GM23338 (cell line): Measurements from ENCODE around the gene ANKRD13B. TPM values are rescaled to one million over a fixed set of nuclear protein-coding genes. Genes with fewer than 3 reads are reported as not detected.

ENCODE experiments used
- ATAC-seq: fragments of 200-7000 bp; cut with Tn5 transposase; 3 replicates; pipeline ENCODE4 v1.9.1; 2020
- DNase-seq: peaks from one replicate; pipeline ENCODE4 v3.0.0-alpha.2; 2015; ENCODE audit warnings: low spot score
- H2AFZ ChIP-seq: fragments of 200-600 bp; sonication (generic); 2 replicates; pipeline ENCODE4 v1.8.0; 2016; ENCODE audit warnings: antibody characterized with exemption, mild to moderate bottlenecking, moderate library complexity
- H3F3A ChIP-seq: fragments of 200-600 bp; sonication (generic); replicated peaks from 2 replicates; pipeline ENCODE4 v1.8.0; 2017; ENCODE audit warnings: antibody characterized with exemption, mixed run types, low read depth
- H3K27ac ChIP-seq: fragments of 200-600 bp; sonication (generic); 2 replicates; pipeline ENCODE4 v1.6.1; 2016; ENCODE audit warnings: low read depth
- H3K27me3 ChIP-seq: fragments of 200-600 bp; sonication (generic); 2 replicates; pipeline ENCODE4 v1.8.0; 2016; ENCODE audit warnings: mild to moderate bottlenecking, mixed run types, moderate library complexity; ENCODE audit not compliant: insufficient read depth
- H3K36me3 ChIP-seq: fragments of 200-600 bp; sonication (generic); 2 replicates; pipeline ENCODE4 v1.8.0; 2016; ENCODE audit warnings: mild to moderate bottlenecking; ENCODE audit not compliant: insufficient read depth
- H3K4me1 ChIP-seq: fragments of 200-600 bp; sonication (generic); 2 replicates; pipeline ENCODE4 v1.8.0; 2016; ENCODE audit warnings: mild to moderate bottlenecking, moderate library complexity; ENCODE audit not compliant: insufficient read depth
- H3K4me2 ChIP-seq: fragments of 200-600 bp; sonication (generic); 2 replicates; pipeline ENCODE4 v1.7.1; 2017; ENCODE audit warnings: mixed run types
- H3K4me3 ChIP-seq: fragments of 200-600 bp; sonication (generic); 2 replicates; pipeline ENCODE4 v1.6.1; 2016; ENCODE audit warnings: mixed run types
- H3K79me2 ChIP-seq: fragments of 200-600 bp; sonication (generic); replicated peaks from 2 replicates; pipeline ENCODE4 v1.8.0; 2017; ENCODE audit warnings: mild to moderate bottlenecking; ENCODE audit not compliant: insufficient read depth
- H3K9me2 ChIP-seq: fragments of 200-600 bp; sonication (generic); 2 replicates; pipeline ENCODE4 v1.8.0; 2017; ENCODE audit not compliant: insufficient read depth
- H4K20me1 ChIP-seq: fragments of 200-600 bp; sonication (generic); replicated peaks from 2 replicates; pipeline ENCODE4 v1.8.0; 2017; ENCODE audit warnings: mild to moderate bottlenecking; ENCODE audit not compliant: insufficient read depth
- H3K27ac Mint-ChIP-seq: 2 replicates; pipeline ENCODE4 v1.8.0; 2020; ENCODE audit warnings: inconsistent platforms, mild to moderate bottlenecking, moderate library complexity, mixed read lengths
- H3K27me3 Mint-ChIP-seq: 3 replicates; pipeline ENCODE4 v1.8.0; 2022; ENCODE audit warnings: low read depth, mild to moderate bottlenecking, moderate library complexity, mixed read lengths, inconsistent platforms; ENCODE audit not compliant: insufficient read depth, poor library complexity
- H3K36me3 Mint-ChIP-seq: 3 replicates; pipeline ENCODE4 v1.8.0; 2021; ENCODE audit warnings: low read depth, mild to moderate bottlenecking, inconsistent platforms, moderate library complexity, mixed read lengths
- H3K4me1 Mint-ChIP-seq: 3 replicates; pipeline ENCODE4 v1.8.0; 2020; ENCODE audit warnings: mild to moderate bottlenecking, inconsistent platforms, mixed read lengths
- H3K4me3 Mint-ChIP-seq: 3 replicates; pipeline ENCODE4 v1.8.0; 2021; ENCODE audit warnings: moderate library complexity, mild to moderate bottlenecking, inconsistent platforms, mixed read lengths
- H3K9me3 Mint-ChIP-seq: 3 replicates; pipeline ENCODE4 v1.8.0; 2020; ENCODE audit warnings: moderate library complexity, mild to moderate bottlenecking, inconsistent platforms, mixed read lengths
- CTCF ChIP-seq, 2 experiments: fragments of 200-600 bp in 1 of 2; sonication (generic) in 1 of 2; conservative IDR thresholded peaks; 2 replicates each; pipeline versions ENCODE4 v1.5.1 to v1.6.1; 2016 to 2017; ENCODE audit warnings: antibody characterized with exemption in 2 of 2, low read depth in 2 of 2, mild to moderate bottlenecking in 2 of 2, moderate library complexity in 1 of 2
- EZH2phosphoT487 ChIP-seq: fragments of 200-600 bp; sonication (generic); IDR thresholded peaks from one replicate; pipeline ENCODE4 v1.8.1; 2018; ENCODE audit warnings: antibody characterized with exemption; ENCODE audit not compliant: unreplicated experiment
- JUNB ChIP-seq: IDR thresholded peaks from one replicate; pipeline ENCODE4 v1.6.1; 2016; ENCODE audit warnings: antibody characterized with exemption; ENCODE audit not compliant: unreplicated experiment
- POLR2AphosphoS5 ChIP-seq: IDR thresholded peaks from 2 replicates; pipeline ENCODE4 v1.6.1; 2016; ENCODE audit warnings: antibody characterized with exemption, low read depth
- ZNF114 ChIP-seq: fragments of 250-450 bp; sonication (Bioruptor Pico); IDR thresholded peaks from 2 replicates; pipeline ENCODE4 v1.5.0; 2020; ENCODE audit warnings: mild to moderate bottlenecking, moderate library complexity
- ZNF331 ChIP-seq: fragments of 250-450 bp; sonication (Bioruptor Pico); IDR thresholded peaks from 2 replicates; pipeline ENCODE4 v1.5.0; 2020; ENCODE audit warnings: low read depth, mild to moderate bottlenecking, moderate library complexity
- polyA plus RNA-seq: library from polyadenylated mRNA; unstranded; fragments of >200 nt; fragmentation: Nextera tagmentation; extraction: Ambion mirVana; gene quantifications from 2 replicates; pipeline ENCODE4 v1.2.1, GENCODE V29; 2016
- total RNA-seq: library from RNA; depleted of rRNA; stranded (reverse); fragments of >200 nt; shearing (Covaris generic); gene quantifications from 2 replicates; pipeline ENCODE4 v1.2.3, GENCODE V29; 2014
- TF ChIP-seq, protein P1 (sequence below): fragments of 250-450 bp; sonication (Bioruptor Pico); IDR thresholded peaks from 2 replicates; pipeline ENCODE4 v1.5.0; 2020; ENCODE audit warnings: mild to moderate bottlenecking, moderate library complexity
- TF ChIP-seq, protein P2 (sequence below): IDR thresholded peaks from 2 replicates; pipeline ENCODE4 v1.6.1; 2016; ENCODE audit warnings: antibody characterized with exemption

The ANKRD13B gene
- total and polyA plus RNA-seq, 2 experiments from 2014 or later, result 8.2 to 57.4 TPM

DNA sequence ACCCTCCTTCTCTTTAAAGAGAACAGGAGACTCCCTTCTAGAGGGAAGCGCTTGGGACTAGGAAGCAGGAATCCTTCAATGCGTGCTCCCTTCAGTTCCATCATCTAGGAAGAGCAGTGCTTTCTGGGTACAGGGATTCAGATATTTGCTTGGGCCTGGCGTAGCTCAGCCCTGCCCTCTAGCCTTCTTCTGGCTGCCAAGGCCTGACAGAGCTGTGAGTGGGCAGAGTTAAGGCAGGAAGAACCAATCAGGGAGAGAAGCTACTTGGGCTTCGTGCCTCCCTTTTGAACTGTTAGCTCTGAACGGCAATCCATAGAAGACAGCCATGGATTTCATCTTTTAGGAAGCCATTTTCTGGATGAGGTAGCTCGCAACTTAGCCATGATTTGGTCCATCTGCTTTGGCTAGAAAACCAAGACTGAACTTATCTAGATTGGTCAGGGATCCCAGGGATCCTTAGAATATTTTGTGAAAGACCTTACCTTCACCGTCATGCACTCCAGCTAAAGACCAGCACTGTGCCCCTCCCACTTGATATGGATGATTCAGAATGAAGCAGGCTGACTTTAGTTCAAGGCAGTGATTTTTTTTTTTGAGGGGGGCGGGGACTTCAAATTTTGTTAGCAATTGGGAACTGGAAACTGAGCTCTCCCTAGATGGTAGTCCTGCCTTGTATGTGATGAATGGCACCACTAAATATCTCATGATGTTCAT is 32.3 kb downstream of the ANKRD13B start:
- H3K4me1 Mint-ChIP-seq, result peaks cover 29% of the 10 kb centered on the region
- Histone ChIP-seq H3K9me2 (0 out of 2 replicates have a peak, but pooled peaks cover 4% of the 10 kb centered on the region), H3K4me3 (no peak overlapping the region), H3K27me3 (peaks cover 34% of the 10 kb centered on the region), H3F3A (no peaks in the 10 kb centered on the region; the same call in 1 of the 2 replicates), H3K4me1 (peaks cover 14% of the 10 kb centered on the region), H3K79me2 (no peaks in the 10 kb centered on the region), H3K4me2 (no peak overlapping the region), H2AFZ (no peak overlapping the region), H3K36me3 (no peaks in the 10 kb centered on the region), H3K27ac (no peak overlapping the region), H4K20me1 (no peaks in the 10 kb centered on the region; the same call in 1 of the 2 replicates)
- no peak overlapping the region for H3K27ac Mint-ChIP-seq
- no peaks in the 10 kb centered on the region; the same call in 2 of the 3 replicates for H3K36me3 Mint-ChIP-seq
- H3K9me3 Mint-ChIP-seq, result no peaks in the 10 kb centered on the region; the same call in 2 of the 3 replicates
- no peak overlapping the region; the same call in 2 of the 3 replicates for H3K4me3 Mint-ChIP-seq
- peak; percentile 45; the same call in 1 of the 2 replicates for TF ChIP-seq POLR2AphosphoS5
- no peak for TF ChIP-seq ZNF331 (CRISPR knock-in tag)
- TF ChIP-seq CTCF (conservative IDR thresholded peaks at IDR 0.05; ENCODE audit: low read depth in 2 of 2), result peak in 1 of 2 experiments; percentile 52; a peak in 2 of 4 replicates
- ATAC-seq (peak; percentile 55), DNase-seq (peak; percentile 75)
- peaks cover 27% of the 10 kb centered on the region for H3K27me3 Mint-ChIP-seq

DNA sequence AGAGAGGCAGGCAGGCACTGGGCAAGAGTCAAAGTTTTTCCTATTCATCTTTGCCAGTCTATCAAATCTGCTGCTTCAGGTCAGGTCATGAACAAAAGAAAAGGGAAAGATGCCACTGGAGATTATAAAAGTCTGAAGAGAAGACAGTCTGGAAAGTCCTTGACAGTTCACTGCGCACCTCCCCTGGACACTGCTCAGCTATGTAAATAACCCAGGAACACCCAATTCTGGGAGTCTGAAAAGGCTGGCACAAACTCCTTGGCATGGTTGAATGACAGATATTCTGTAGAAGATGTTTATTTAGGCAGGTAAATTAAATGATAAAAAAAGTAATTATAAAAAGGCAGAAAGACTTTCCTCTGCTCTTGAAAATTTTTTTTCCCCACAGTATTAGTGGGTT is 35.0 kb downstream of the ANKRD13B start:
- Histone ChIP-seq H3K27me3 (peaks cover 13% of the 10 kb centered on the region), H3K79me2 (no peaks in the 10 kb centered on the region), H3K4me1 (peaks cover 7% of the 10 kb centered on the region), H2AFZ (no peak overlapping the region), H3K9me2 (0 out of 2 replicates have a peak, but pooled peaks cover 4% of the 10 kb centered on the region), H3K27ac (no peak overlapping the region), H3K4me2 (no peak overlapping the region), H3K36me3 (no peaks in the 10 kb centered on the region), H3K4me3 (no peak overlapping the region), H3F3A (no peaks in the 10 kb centered on the region; the same call in none of the 2 replicates), H4K20me1 (no peaks in the 10 kb centered on the region)
- peaks cover 18% of the 10 kb centered on the region for H3K4me1 Mint-ChIP-seq
- H3K9me3 Mint-ChIP-seq, result no peaks in the 10 kb centered on the region
- no peaks in the 10 kb centered on the region; the same call in 2 of the 3 replicates for H3K36me3 Mint-ChIP-seq
- H3K4me3 Mint-ChIP-seq, result no peak overlapping the region
- H3K27ac Mint-ChIP-seq, result no peak overlapping the region
- peaks cover 5% of the 10 kb centered on the region for H3K27me3 Mint-ChIP-seq
- DNase-seq, result no peak
- ATAC-seq, result no peak
- TF ChIP-seq, protein P1, sequence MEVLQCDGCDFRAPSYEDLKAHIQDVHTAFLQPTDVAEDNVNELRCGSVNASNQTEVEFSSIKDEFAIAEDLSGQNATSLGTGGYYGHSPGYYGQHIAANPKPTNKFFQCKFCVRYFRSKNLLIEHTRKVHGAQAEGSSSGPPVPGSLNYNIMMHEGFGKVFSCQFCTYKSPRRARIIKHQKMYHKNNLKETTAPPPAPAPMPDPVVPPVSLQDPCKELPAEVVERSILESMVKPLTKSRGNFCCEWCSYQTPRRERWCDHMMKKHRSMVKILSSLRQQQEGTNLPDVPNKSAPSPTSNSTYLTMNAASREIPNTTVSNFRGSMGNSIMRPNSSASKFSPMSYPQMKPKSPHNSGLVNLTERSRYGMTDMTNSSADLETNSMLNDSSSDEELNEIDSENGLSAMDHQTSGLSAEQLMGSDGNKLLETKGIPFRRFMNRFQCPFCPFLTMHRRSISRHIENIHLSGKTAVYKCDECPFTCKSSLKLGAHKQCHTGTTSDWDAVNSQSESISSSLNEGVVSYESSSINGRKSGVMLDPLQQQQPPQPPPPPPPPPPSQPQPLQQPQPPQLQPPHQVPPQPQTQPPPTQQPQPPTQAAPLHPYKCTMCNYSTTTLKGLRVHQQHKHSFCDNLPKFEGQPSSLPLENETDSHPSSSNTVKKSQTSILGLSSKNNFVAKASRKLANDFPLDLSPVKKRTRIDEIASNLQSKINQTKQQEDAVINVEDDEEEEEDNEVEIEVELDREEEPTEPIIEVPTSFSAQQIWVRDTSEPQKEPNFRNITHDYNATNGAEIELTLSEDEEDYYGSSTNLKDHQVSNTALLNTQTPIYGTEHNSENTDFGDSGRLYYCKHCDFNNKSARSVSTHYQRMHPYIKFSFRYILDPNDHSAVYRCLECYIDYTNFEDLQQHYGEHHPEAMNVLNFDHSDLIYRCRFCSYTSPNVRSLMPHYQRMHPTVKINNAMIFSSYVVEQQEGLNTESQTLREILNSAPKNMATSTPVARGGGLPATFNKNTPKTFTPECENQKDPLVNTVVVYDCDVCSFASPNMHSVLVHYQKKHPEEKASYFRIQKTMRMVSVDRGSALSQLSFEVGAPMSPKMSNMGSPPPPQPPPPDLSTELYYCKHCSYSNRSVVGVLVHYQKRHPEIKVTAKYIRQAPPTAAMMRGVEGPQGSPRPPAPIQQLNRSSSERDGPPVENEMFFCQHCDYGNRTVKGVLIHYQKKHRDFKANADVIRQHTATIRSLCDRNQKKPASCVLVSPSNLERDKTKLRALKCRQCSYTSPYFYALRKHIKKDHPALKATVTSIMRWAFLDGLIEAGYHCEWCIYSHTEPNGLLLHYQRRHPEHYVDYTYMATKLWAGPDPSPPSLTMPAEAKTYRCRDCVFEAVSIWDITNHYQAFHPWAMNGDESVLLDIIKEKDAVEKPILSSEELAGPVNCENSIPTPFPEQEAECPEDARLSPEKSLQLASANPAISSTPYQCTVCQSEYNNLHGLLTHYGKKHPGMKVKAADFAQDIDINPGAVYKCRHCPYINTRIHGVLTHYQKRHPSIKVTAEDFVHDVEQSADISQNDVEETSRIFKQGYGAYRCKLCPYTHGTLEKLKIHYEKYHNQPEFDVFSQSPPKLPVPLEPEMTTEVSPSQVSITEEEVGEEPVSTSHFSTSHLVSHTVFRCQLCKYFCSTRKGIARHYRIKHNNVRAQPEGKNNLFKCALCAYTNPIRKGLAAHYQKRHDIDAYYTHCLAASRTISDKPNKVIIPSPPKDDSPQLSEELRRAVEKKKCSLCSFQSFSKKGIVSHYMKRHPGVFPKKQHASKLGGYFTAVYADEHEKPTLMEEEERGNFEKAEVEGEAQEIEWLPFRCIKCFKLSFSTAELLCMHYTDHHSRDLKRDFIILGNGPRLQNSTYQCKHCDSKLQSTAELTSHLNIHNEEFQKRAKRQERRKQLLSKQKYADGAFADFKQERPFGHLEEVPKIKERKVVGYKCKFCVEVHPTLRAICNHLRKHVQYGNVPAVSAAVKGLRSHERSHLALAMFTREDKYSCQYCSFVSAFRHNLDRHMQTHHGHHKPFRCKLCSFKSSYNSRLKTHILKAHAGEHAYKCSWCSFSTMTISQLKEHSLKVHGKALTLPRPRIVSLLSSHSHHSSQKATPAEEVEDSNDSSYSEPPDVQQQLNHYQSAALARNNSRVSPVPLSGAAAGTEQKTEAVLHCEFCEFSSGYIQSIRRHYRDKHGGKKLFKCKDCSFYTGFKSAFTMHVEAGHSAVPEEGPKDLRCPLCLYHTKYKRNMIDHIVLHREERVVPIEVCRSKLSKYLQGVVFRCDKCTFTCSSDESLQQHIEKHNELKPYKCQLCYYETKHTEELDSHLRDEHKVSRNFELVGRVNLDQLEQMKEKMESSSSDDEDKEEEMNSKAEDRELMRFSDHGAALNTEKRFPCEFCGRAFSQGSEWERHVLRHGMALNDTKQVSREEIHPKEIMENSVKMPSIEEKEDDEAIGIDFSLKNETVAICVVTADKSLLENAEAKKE (CRISPR knock-in tag), result no peak
- TF ChIP-seq, protein P2, sequence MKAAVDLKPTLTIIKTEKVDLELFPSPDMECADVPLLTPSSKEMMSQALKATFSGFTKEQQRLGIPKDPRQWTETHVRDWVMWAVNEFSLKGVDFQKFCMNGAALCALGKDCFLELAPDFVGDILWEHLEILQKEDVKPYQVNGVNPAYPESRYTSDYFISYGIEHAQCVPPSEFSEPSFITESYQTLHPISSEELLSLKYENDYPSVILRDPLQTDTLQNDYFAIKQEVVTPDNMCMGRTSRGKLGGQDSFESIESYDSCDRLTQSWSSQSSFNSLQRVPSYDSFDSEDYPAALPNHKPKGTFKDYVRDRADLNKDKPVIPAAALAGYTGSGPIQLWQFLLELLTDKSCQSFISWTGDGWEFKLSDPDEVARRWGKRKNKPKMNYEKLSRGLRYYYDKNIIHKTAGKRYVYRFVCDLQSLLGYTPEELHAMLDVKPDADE, result no peak
- TF ChIP-seq ZNF114 (CRISPR knock-in tag) (no peak), JUNB (no peak), ZNF331 (CRISPR knock-in tag) (no peak), EZH2phosphoT487 (no peak), CTCF (conservative IDR thresholded peaks at IDR 0.05; ENCODE audit: low read depth in 2 of 2) (no peak)
